ENCODE results near the gene MED9. TPM values are rescaled to one million over a fixed set of nuclear protein-coding genes. Genes with fewer than 3 reads are reported as not detected.

MED9 gene
- polyA plus RNA-seq, 1 of the 3 experiments (the other 2 are of a cell fraction): 10.1 TPM

- no peaks in the 10 kb centered on the region for H3K27me3 ChIP-seq (ENCODE audit: insufficient read depth)
- no peak overlapping the region for H3K4me2 ChIP-seq
- H3K9ac ChIP-seq: no peak overlapping the region
- ChIA-PET CTCF (interaction anchor here (0.8 to 3.3 kb wide), 5 partner anchors 8 to 153 kb away, joined by 3 to 32 read pairs (median 14); partner anchors contain the start of gene RASD1), POLR2A (no interaction called here)
- H3K4me3 ChIP-seq (ENCODE audit: low read depth in 2 of 2, low read length in 1 of 2): no peak overlapping the region
- no peaks in the 10 kb centered on the region for H3K9me2 ChIP-seq
- TF ChIP-seq TAF1 (IDR thresholded peaks at IDR 0.05; ENCODE audit: borderline replicate concordance, low read depth, low read length): no peak
- TF ChIP-seq RAD21 (IDR thresholded peaks at IDR 0.05; ENCODE audit: low read length): no peak
- no peak for TF ChIP-seq ZBTB33 (IDR thresholded peaks at IDR 0.05; ENCODE audit: borderline replicate concordance, low read depth)
- no peak for TF ChIP-seq MEF2A (IDR thresholded peaks at IDR 0.05; ENCODE audit: borderline replicate concordance, low read depth)
- no peak for TF ChIP-seq YY1 (IDR thresholded peaks at IDR 0.05; ENCODE audit: low read depth)
- no peak for TF ChIP-seq USF2 (IDR thresholded peaks at IDR 0.05; ENCODE audit: borderline replicate concordance, low read depth, low read length)
- no peak for TF ChIP-seq GABPA (IDR thresholded peaks at IDR 0.05; ENCODE audit: low read depth)
- TF ChIP-seq REST (IDR thresholded peaks at IDR 0.05; ENCODE audit: low read depth, low read length): no peak
- TF ChIP-seq RCOR1 (IDR thresholded peaks at IDR 0.05; ENCODE audit: low read length): no peak
- no peak for TF ChIP-seq NFIC (IDR thresholded peaks at IDR 0.05; ENCODE audit: borderline replicate concordance)
- TF ChIP-seq RFX5 (IDR thresholded peaks at IDR 0.05; ENCODE audit: low read length): no peak
- TF ChIP-seq CHD2 (IDR thresholded peaks at IDR 0.05; ENCODE audit: low read length, partially characterized antibody): no peak
- TF ChIP-seq RXRA (IDR thresholded peaks at IDR 0.05; ENCODE audit: borderline replicate concordance, low read depth): no peak
- no peak for TF ChIP-seq GATA2 (CRISPR knock-in tag; IDR thresholded peaks at IDR 0.05)
- TF ChIP-seq POLR2AphosphoS5 (IDR thresholded peaks at IDR 0.05; ENCODE audit: low read depth, low read length): no peak
- no peaks in the 10 kb centered on the region for H3K36me3 ChIP-seq (replicated peaks in 1 of 2; ENCODE audit: control insufficient read depth in 1 of 2, insufficient read depth in 2 of 2, low read length in 1 of 2)
- no peaks in the 10 kb centered on the region for H3F3A ChIP-seq (replicated peaks; ENCODE audit: insufficient read depth)
- H3K27ac ChIP-seq (ENCODE audit: low read depth in 2 of 2, low read length in 1 of 2): no peak overlapping the region
- H3K79me2 ChIP-seq (ENCODE audit: insufficient read depth): no peaks in the 10 kb centered on the region
- DNase-seq: no peak
- peaks cover 16% of the 10 kb centered on the region; the same call in 1 of the 2 replicates for H4K20me1 ChIP-seq (ENCODE audit: insufficient read depth)
- H3K4me1 ChIP-seq (ENCODE audit: control insufficient read depth in 1 of 2, insufficient read depth in 2 of 2, low read depth in 1 of 2, low read length in 1 of 2): peaks cover 6 to 23% of the 10 kb centered on the region in 2 experiments; a peak in 2 of 4 replicates
- no peak overlapping the region for H2AFZ ChIP-seq (ENCODE audit: low read depth)
- 81% methylated on average over 5 of the region's 16 CpGs for WGBS (ENCODE audit: low lambda C conversion rate)
- H3K9me3 ChIP-seq: no peaks in the 10 kb centered on the region
These were observed 30.7 kb downstream of the MED9 start for GRCh38 chr17:17507465-17508011.
